ENCODE measurements around the gene SRGAP2C.
"Not testable (repeated sequence)": the region's sequence is repeated elsewhere in the genome, so short reads cannot be mapped to it uniquely, and the experiment has no call there.

- TF ChIP-seq CTCF (IDR thresholded peaks at IDR 0.05): not testable (repeated sequence)
- TF ChIP-seq POLR2A (IDR thresholded peaks at IDR 0.05): peak in 1 of 2 donors; percentile 72
Measured at GRCh38 chr1:121184290-121185127, at the start of gene SRGAP2C, which contains the start of gene FAM72B.
